Measurements from ENCODE around the gene PEF1. TPM values are rescaled to one million over a fixed set of nuclear protein-coding genes. Genes with fewer than 3 reads are reported as not detected.

Gene PEF1
- total RNA-seq, 2 donors from 2014 or later: 47.2 to 57.2 TPM

DNA sequence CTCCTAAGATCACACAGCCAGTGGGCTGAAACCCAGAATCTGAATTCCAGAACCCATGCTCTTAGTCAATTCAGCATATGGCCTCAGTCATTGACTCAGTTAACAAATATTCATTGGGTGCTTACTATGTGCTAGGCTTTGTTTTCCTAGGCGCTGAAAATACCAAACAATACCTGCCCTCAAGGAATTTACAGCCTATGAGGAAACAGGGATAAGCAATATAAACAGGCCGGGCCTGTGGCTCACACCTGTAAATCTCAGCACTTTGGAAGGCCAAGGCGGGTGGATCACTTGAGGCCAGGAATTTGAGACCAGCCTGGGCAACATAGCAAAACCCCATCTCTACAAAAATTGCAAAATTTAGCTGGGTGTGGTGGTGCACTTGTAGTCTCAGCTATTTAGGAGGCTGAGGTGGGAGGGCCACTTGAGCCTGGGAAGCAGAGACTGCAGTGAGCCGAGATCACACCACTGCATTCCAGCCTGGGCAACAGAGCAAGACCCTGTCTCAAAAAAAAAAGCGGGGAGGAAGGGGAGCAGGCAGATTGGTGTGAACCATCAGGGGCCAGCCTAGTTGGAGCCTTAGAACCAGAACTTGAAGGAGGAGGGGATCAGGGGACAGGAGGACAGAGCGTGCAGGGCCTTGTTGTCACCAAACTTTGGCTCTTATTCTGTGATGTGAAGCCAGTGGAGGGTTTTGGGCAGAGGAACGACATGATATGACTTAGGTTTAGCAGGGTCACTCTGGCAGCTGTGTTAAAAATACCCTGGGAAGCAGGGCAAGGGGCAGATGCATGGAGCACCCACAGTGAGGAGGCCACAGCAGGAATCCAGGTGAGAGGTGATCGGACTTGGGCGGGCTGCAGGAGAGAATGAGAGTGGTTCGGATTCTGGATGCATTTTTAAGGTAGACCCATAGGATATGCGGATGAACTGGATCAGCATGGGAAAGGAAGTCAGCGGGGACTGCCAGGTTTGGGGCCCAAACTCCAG lies 62.6 kb downstream of the PEF1 start:
- intact Hi-C loops (cut with DNase I, micrococcal nuclease): no loop called here
- no peak for DNase-seq
- ATAC-seq: peak; percentile 52

DNA sequence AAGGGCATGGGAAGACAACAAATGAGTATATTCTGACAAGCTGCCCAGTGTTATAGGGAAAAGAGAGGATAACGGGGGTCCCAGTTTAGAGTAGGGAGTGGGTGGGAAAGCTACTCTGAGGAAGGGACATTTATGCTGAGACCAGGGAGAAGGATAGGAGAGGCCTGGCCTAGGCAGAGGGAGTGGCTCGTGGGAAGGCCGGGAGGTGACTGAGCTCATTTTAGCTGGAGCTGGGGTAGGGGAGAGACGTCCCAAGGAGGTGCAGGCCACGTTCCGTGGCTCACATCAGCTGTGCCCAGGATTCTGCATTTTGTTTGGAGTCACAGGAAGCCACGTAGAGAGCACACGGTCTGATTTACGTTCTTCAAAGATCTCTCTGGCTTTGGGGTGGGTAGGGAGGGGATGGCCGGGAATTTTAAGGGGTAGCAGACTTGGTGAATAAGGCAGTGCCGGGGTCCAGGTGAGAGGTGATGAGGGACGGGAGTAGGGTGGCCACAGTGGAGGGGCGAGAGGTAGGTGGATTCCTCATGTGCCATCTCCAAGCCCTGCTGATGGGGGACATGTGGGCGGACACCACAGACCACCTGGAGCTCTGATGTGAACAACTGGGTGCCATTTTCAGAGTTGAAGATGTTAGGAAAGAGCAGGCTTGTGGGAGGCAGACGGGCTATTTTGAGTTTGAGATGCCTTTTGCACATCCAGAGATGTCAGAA lies 63.6 kb downstream of the PEF1 start:
- intact Hi-C loops (cut with DNase I, micrococcal nuclease): no loop called here
- no peak for DNase-seq

GRCh38 chr1:31580513-31580870 lies 64.2 kb downstream of the PEF1 start:
- ATAC-seq (no peak), DNase-seq (no peak)
- intact Hi-C loops (cut with DNase I, micrococcal nuclease): no loop called here

More for the DNA sequence above, 63.6 kb downstream of the PEF1 start:
- ATAC-seq: no peak

Other genes starting within 250 kb of the PEF1 start
- gene SERINC2, start 231.7 kb downstream of the PEF1 start, total RNA-seq: 100 to 1,000 TPM; 274 to 381 TPM
- 100 to 1,000 TPM; 135 to 139 TPM for gene TINAGL1, start 68.4 kb downstream of the PEF1 start, total RNA-seq
- gene HCRTR1, start 27.2 kb downstream of the PEF1 start, total RNA-seq: under 1 TPM in 1 of 2 donors, not detected in 1; 0.14 TPM
- 10 to 100 TPM; 15.7 to 23.3 TPM for gene COL16A1, start 59.1 kb upstream of the PEF1 start, total RNA-seq
- gene ADGRB2, start 119.5 kb upstream of the PEF1 start, total RNA-seq: under 1 TPM; 0.79 to 0.89 TPM
- gene SPOCD1, start 171.1 kb upstream of the PEF1 start, total RNA-seq: under 1 TPM; 0.45 to 0.79 TPM

Measured in left colon (tissue), 2 donors.